GM12878 (cell line): ENCODE measurements around the gene DSG2. TPM values are rescaled to one million over a fixed set of nuclear protein-coding genes. Genes with fewer than 3 reads are reported as not detected.

Source experiments
- ATAC-seq: fragments of 200-7000 bp; cut with Tn5 transposase; 3 replicates; pipeline ENCODE4 v1.9.1; 2020; ENCODE audit warnings: mild to moderate bottlenecking, moderate library complexity
- BruUV-seq: library from RNA; stranded (reverse); fragments of 400-500 nt; replicated peaks from 2 replicates; lab custom pipeline; 2021; lab: Mats Ljungman, UMichigan
- CTCF ChIA-PET: fragments of 300-600 bp; sonication (Branson Sonifier 250); formaldehyde crosslinking; extraction: SDS; loops from one replicate; lab custom pipeline; 2021; ENCODE audit warnings: inconsistent platforms; lab: Yijun Ruan, JAX
- POLR2A ChIA-PET: fragments of 350-600 bp; formaldehyde crosslinking; extraction: SDS; loops from one replicate; lab custom pipeline; 2021; ENCODE audit warnings: inconsistent platforms; lab: Charles Lee
- RAD21 ChIA-PET: fragments of 300-600 bp; sonication (Branson Sonifier 250); formaldehyde crosslinking; loops from one replicate; lab custom pipeline; 2023; ENCODE audit warnings: antibody characterized with exemption; ENCODE audit not compliant: unreplicated experiment; lab: Charles Lee
- SMC1A ChIA-PET: fragments of 300-600 bp; sonication (Branson Sonifier 250); formaldehyde crosslinking; loops from one replicate; lab custom pipeline; 2023; ENCODE audit not compliant: unreplicated experiment, uncharacterized antibody; lab: Charles Lee
- DNase-seq: peaks from one replicate; pipeline ENCODE4 v3.0.0-alpha.2; 2011; ENCODE audit warnings: low read depth, low spot score
- FAIRE-seq: peaks from 3 replicates; lab custom pipeline; 2011; peaks lifted over from hg19 to GRCh38; lab: Jason Lieb, UNC
- H2AFZ ChIP-seq: 2 replicates; pipeline ENCODE4 v1.6.0; 2011; ENCODE audit warnings: low read depth, low read length, control low read depth; ENCODE audit not compliant: control insufficient read depth
- H3K27ac ChIP-seq: 2 replicates; pipeline ENCODE4 v1.5.1; 2011; ENCODE audit warnings: control low read depth; ENCODE audit not compliant: control insufficient read depth, insufficient read depth
- H3K27me3 ChIP-seq, 2 experiments: replicated peaks in 1 of 2; 2 replicates each; pipeline versions ENCODE4 v1.6.0 to v1.6.1; 2011; ENCODE audit warnings: low read length in 1 of 2; ENCODE audit not compliant: control insufficient read depth in 2 of 2, insufficient read depth in 2 of 2
- H3K36me3 ChIP-seq, 2 experiments: 2 replicates each; pipeline ENCODE4 v1.5.1; 2011; ENCODE audit warnings: low read length in 1 of 2; ENCODE audit not compliant: control insufficient read depth in 2 of 2, insufficient read depth in 2 of 2
- H3K4me1 ChIP-seq: 2 replicates; pipeline ENCODE4 v1.6.1; 2011; ENCODE audit warnings: mild to moderate bottlenecking, low read length, moderate library complexity, mixed read lengths; ENCODE audit not compliant: control insufficient read depth, insufficient read depth
- H3K4me2 ChIP-seq: 2 replicates; pipeline ENCODE4 v1.6.0; 2011; ENCODE audit warnings: control low read depth; ENCODE audit not compliant: control insufficient read depth, insufficient read depth
- H3K4me3 ChIP-seq: fragments of 200-600 bp; sonication (generic); 2 replicates; pipeline ENCODE4 v1.5.1; 2016
- H3K79me2 ChIP-seq: 2 replicates; pipeline ENCODE4 v1.6.0; 2011; ENCODE audit warnings: low read length; ENCODE audit not compliant: control insufficient read depth, insufficient read depth
- H3K9ac ChIP-seq: 2 replicates; pipeline ENCODE4 v1.8.0; 2011; ENCODE audit warnings: low read length, control low read depth, mixed read lengths; ENCODE audit not compliant: control insufficient read depth, insufficient read depth
- H3K9me3 ChIP-seq: replicated peaks from 3 replicates; pipeline ENCODE4 v1.5.1; 2011; ENCODE audit warnings: mild to moderate bottlenecking, low read length; ENCODE audit not compliant: control insufficient read depth, insufficient read depth
- H4K20me1 ChIP-seq: 2 replicates; pipeline ENCODE4 v1.6.0; 2011; ENCODE audit not compliant: control insufficient read depth, insufficient read depth
- ASH2L ChIP-seq: fragments of 300-600, 200-600 bp; sonication (generic); IDR thresholded peaks from 2 replicates; pipeline ENCODE4 v1.6.1; 2017; ENCODE audit warnings: low read depth, mild to moderate bottlenecking, borderline replicate concordance
- IKZF1 ChIP-seq: fragments of 450-650 bp; conservative IDR thresholded peaks from 2 replicates; pipeline ENCODE4 v1.6.1; 2017; ENCODE audit warnings: antibody characterized with exemption, mild to moderate bottlenecking
- POLR2AphosphoS2 ChIP-seq: IDR thresholded peaks from 2 replicates; pipeline ENCODE4 v1.6.1; 2011; ENCODE audit warnings: low read depth, mild to moderate bottlenecking, low read length, improper control_type of control experiment, moderate library complexity
- RUNX3 ChIP-seq: IDR thresholded peaks from 2 replicates; pipeline ENCODE4 v1.6.1; 2012; ENCODE audit warnings: low read length, inconsistent platforms
- STAT3 ChIP-seq: IDR thresholded peaks from 2 replicates; pipeline ENCODE4 v1.6.1; 2011; ENCODE audit warnings: low read depth, low read length, improper control_type of control experiment
- TCF7 ChIP-seq: IDR thresholded peaks from 2 replicates; pipeline ENCODE4 v1.6.1; 2014; ENCODE audit warnings: antibody characterized with exemption, borderline replicate concordance
- ZBTB40 ChIP-seq: fragments of 450-650 bp; IDR thresholded peaks from 2 replicates; pipeline ENCODE4 v1.6.1; 2016; ENCODE audit warnings: mild to moderate bottlenecking, moderate library complexity, borderline replicate concordance
- WGBS: methylation state at CpG from one replicate; pipeline ENCODE4 v1.1.6; 2016; ENCODE audit warnings: low lambda C conversion rate; ENCODE audit not compliant: insufficient replicate concordance, insufficient coverage; ENCODE audit errors: missing lambda C conversion rate; 5-methylcytosine and 5-hydroxymethylcytosine counted together
- in situ Hi-C: fragments of 300-500 bp; cut with MboI; formaldehyde crosslinking; loops from 9 replicates; pipeline ENCODE4 v1.14.3; 2018; ENCODE audit warnings: mixed read lengths
- intact Hi-C: fragments of 100-400 bp; cut with micrococcal nuclease; formaldehyde crosslinking; loops from one replicate; pipeline ENCODE4 v1.14.2; 2022; ENCODE audit not compliant: unreplicated experiment
- polyA plus RNA-seq, 11 experiments: library from polyadenylated mRNA; depleted of rRNA in 4 of 11; unstranded in 6 of 11; stranded (reverse) in 5 of 11; fragments of >200 nt; fragmentation: Nextera tagmentation in 4 of 11; fragmentation: Illumina TruSeq in 1 of 11; extraction: Ambion mirVana in 4 of 11; extraction: Trizol in 1 of 11; gene quantifications; 1 replicate in 1 of 11; 2 replicates in 10 of 11; pipeline versions ENCODE4 v1.2.1 to v1.2.3, GENCODE V29; 2011 to 2016; ENCODE audit warnings: inconsistent platforms in 2 of 11, missing spikeins in 2 of 11, low read depth in 1 of 11
- total RNA-seq, 4 experiments: library from RNA; depleted of rRNA in 3 of 4; stranded (reverse); fragments of >200 nt in 3 of 4; fragmentation: Illumina TruSeq in 1 of 4; extraction: Trizol in 1 of 4; gene quantifications; 2 replicates each; pipeline versions ENCODE4 v1.2.1 to v1.2.3, GENCODE V29; 2013 to 2021

Gene DSG2
- total and polyA plus RNA-seq, 10 of the 15 experiments (the other 5 are each of a cell fraction or from before 2014, with no cell fraction given), result 11.7 to 46.2 (median 28.0) TPM

GRCh38 chr18:31516437-31516836, 18.5 kb downstream of the DSG2 start:
- DNase-seq, result no peak
- no peak overlapping the region for H3K4me2 ChIP-seq
- CTCF ChIA-PET, result no interaction called here
- no peak overlapping the region for H3K4me3 ChIP-seq
- SMC1A ChIA-PET, result interaction anchor here (0.8 to 1.5 kb wide), 5 partner anchors 9 to 91 kb away, joined by 3 to 4 read pairs (median 4); no protein-coding TSS in a partner anchor
- no peaks in the 10 kb centered on the region for H4K20me1 ChIP-seq
- FAIRE-seq, result no peak
- ATAC-seq, result no peak
- no peaks in the 10 kb centered on the region; a peak in 1 of 4 replicates for H3K36me3 ChIP-seq
- in situ Hi-C loops, result no loop called here
- TF ChIP-seq STAT3 (no peak), IKZF1 (no peak), RUNX3 (no peak), ASH2L (no peak), ZBTB40 (no peak), TCF7 (no peak), POLR2AphosphoS2 (no peak)
- POLR2A ChIA-PET, result no interaction called here
- WGBS, result 92% methylated on average over 3 of the region's 3 CpGs
- H3K9me3 ChIP-seq, result no peaks in the 10 kb centered on the region
- 0 out of 2 replicates have a peak, but pooled peaks cover 4% of the 10 kb centered on the region for H3K4me1 ChIP-seq
- RAD21 ChIA-PET, result interaction anchor here (0.8 kb wide), 1 partner anchor 16 kb away, joined by 3 read pairs; no protein-coding TSS in a partner anchor
- no peaks in the 10 kb centered on the region for H3K79me2 ChIP-seq
- H3K27me3 ChIP-seq, result no peaks in the 10 kb centered on the region
- H3K9ac ChIP-seq, result no peak overlapping the region
- H2AFZ ChIP-seq, result no peak overlapping the region
- intact Hi-C loops, result no loop called here
- no peak overlapping the region for H3K27ac ChIP-seq
- no TSS peak for BruUV-seq
